Measurements from ENCODE around the gene UNC13A.

UNC13A gene

GRCh38 chr19:17726964-17727773 lies 39.0 kb upstream of the UNC13A start:
- no peak for TF ChIP-seq CTCF (IDR thresholded peaks at IDR 0.05; ENCODE audit: insufficient read depth, low read length, poor library complexity, severe bottlenecking)
- TF ChIP-seq EZH2phosphoT487 (conservative IDR thresholded peaks at IDR 0.05; ENCODE audit: low read length): no peak
- H3K4me2 ChIP-seq (ENCODE audit: low read depth, low read length, poor library complexity, severe bottlenecking): no peak overlapping the region
- no peaks in the 10 kb centered on the region for H3K27me3 ChIP-seq (ENCODE audit: low read length)
- no peaks in the 10 kb centered on the region for H3F3A ChIP-seq (ENCODE audit: insufficient read depth)
- H3K9me3 ChIP-seq (ENCODE audit: insufficient read depth, low read length): no peaks in the 10 kb centered on the region
- no peaks in the 10 kb centered on the region for H3K9me2 ChIP-seq (replicated peaks; ENCODE audit: insufficient read depth, low read length)
- H2AFZ ChIP-seq (ENCODE audit: low read depth, low read length, severe bottlenecking): no peak overlapping the region
- H3K27ac ChIP-seq (ENCODE audit: low read depth, low read length): no peak overlapping the region
- H3K4me3 ChIP-seq (ENCODE audit: insufficient read depth, low read length, poor library complexity, severe bottlenecking): no peak overlapping the region
- H4K20me1 ChIP-seq (ENCODE audit: low read depth, low read length): no peaks in the 10 kb centered on the region
- H3K36me3 ChIP-seq (ENCODE audit: low read length): peaks cover 3% of the 10 kb centered on the region; the same call in 1 of the 2 replicates
- no peak overlapping the region for H3K9ac ChIP-seq (ENCODE audit: low read length)
- H3K79me2 ChIP-seq (ENCODE audit: insufficient read depth, low read length): peaks cover 5% of the 10 kb centered on the region

GRCh38 chr19:17726136-17726741 lies 38.1 kb upstream of the UNC13A start:
- Histone ChIP-seq H3K27me3 (ENCODE audit: low read length) (no peaks in the 10 kb centered on the region), H4K20me1 (ENCODE audit: low read depth, low read length) (no peaks in the 10 kb centered on the region), H3K9me3 (ENCODE audit: insufficient read depth, low read length) (no peaks in the 10 kb centered on the region), H3K9ac (ENCODE audit: low read length) (no peak overlapping the region), H3K27ac (ENCODE audit: low read depth, low read length) (no peak overlapping the region), H3K4me3 (ENCODE audit: insufficient read depth, low read length, poor library complexity, severe bottlenecking) (no peak overlapping the region), H3K79me2 (ENCODE audit: insufficient read depth, low read length) (peaks cover 11% of the 10 kb centered on the region), H3K9me2 (replicated peaks; ENCODE audit: insufficient read depth, low read length) (no peaks in the 10 kb centered on the region), H3K4me2 (ENCODE audit: low read depth, low read length, poor library complexity, severe bottlenecking) (no peak overlapping the region), H3K36me3 (ENCODE audit: low read length) (peaks cover 3% of the 10 kb centered on the region; the same call in 1 of the 2 replicates), H3F3A (ENCODE audit: insufficient read depth) (no peaks in the 10 kb centered on the region), H2AFZ (ENCODE audit: low read depth, low read length, severe bottlenecking) (no peak overlapping the region)
- peak; percentile 1 for TF ChIP-seq CTCF (IDR thresholded peaks at IDR 0.05; ENCODE audit: insufficient read depth, low read length, poor library complexity, severe bottlenecking)
- TF ChIP-seq EZH2phosphoT487 (conservative IDR thresholded peaks at IDR 0.05; ENCODE audit: low read length): no peak

GRCh38 chr19:17725422-17726078 lies 37.4 kb upstream of the UNC13A start:
- Histone ChIP-seq H3K4me2 (ENCODE audit: low read depth, low read length, poor library complexity, severe bottlenecking) (no peak overlapping the region), H3K9me2 (replicated peaks; ENCODE audit: insufficient read depth, low read length) (no peaks in the 10 kb centered on the region), H3K79me2 (ENCODE audit: insufficient read depth, low read length) (peaks cover 15% of the 10 kb centered on the region), H3K36me3 (ENCODE audit: low read length) (no peaks in the 10 kb centered on the region; the same call in 1 of the 2 replicates), H3F3A (ENCODE audit: insufficient read depth) (no peaks in the 10 kb centered on the region), H3K9ac (ENCODE audit: low read length) (no peak overlapping the region), H3K4me3 (ENCODE audit: insufficient read depth, low read length, poor library complexity, severe bottlenecking) (no peak overlapping the region), H2AFZ (ENCODE audit: low read depth, low read length, severe bottlenecking) (no peak overlapping the region), H4K20me1 (ENCODE audit: low read depth, low read length) (0 out of 2 replicates have a peak, but pooled peaks cover 4% of the 10 kb centered on the region), H3K27me3 (ENCODE audit: low read length) (no peaks in the 10 kb centered on the region), H3K27ac (ENCODE audit: low read depth, low read length) (no peak overlapping the region), H3K9me3 (ENCODE audit: insufficient read depth, low read length) (no peaks in the 10 kb centered on the region)
- TF ChIP-seq EZH2phosphoT487 (conservative IDR thresholded peaks at IDR 0.05; ENCODE audit: low read length): no peak
- peak; percentile 50 for TF ChIP-seq CTCF (IDR thresholded peaks at IDR 0.05; ENCODE audit: insufficient read depth, low read length, poor library complexity, severe bottlenecking)
